ENCODE data around the gene HOMEZ.

The HOMEZ gene

DNA sequence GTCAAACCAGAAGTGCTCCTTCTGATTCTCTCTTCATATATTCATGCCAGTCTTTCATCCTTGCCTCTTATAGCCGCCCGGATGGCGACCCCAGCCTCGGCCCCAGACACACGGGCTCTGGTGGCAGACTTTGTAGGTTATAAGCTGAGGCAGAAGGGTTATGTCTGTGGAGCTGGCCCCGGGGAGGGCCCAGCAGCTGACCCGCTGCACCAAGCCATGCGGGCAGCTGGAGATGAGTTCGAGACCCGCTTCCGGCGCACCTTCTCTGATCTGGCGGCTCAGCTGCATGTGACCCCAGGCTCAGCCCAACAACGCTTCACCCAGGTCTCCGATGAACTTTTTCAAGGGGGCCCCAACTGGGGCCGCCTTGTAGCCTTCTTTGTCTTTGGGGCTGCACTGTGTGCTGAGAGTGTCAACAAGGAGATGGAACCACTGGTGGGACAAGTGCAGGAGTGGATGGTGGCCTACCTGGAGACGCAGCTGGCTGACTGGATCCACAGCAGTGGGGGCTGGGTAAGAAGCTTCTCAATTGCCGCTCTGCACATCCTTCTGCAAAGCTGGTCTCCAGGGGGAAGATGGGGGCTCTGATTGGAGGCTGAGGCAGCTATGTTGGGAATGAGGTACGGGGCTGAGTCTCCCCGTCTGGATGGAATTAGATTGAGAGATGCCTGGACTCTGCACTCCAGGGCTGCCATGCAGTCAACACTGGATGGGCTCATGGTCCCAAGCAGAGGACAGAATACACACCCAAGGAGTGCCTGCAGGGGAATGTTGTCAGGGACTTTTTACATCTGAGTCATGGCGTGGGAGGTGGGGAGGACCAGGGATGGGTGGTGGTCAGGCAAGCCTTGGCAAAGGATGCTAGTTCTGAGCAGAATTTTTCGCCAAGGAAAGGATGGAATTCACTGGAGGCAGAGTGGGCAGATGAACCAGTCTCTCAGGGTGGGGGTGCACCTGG lies 22.0 kb upstream of the HOMEZ start:
- DNase-seq (ENCODE audit: low read depth) = no peak

DNA sequence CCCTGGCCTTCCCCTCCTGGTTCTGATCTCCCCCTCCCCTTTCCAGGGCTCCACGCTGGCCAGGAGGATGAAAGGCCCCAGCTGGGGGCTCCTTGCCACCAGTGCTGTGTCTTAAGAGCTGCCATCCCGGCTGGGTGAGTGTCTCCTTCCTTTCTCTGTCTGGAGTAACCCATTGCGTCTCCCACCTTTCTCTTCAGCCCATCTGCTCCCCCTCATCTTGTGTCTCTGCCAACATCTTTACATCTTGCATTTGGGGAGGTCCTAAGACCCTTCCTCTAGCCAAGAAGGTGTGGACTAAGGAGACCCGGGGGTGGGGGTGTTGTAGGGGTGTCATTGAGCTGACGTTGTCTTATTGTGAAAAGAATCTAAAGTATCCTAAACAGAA lies 21.2 kb upstream of the HOMEZ start:
- DNase-seq (ENCODE audit: low read depth) = no peak

DNA sequence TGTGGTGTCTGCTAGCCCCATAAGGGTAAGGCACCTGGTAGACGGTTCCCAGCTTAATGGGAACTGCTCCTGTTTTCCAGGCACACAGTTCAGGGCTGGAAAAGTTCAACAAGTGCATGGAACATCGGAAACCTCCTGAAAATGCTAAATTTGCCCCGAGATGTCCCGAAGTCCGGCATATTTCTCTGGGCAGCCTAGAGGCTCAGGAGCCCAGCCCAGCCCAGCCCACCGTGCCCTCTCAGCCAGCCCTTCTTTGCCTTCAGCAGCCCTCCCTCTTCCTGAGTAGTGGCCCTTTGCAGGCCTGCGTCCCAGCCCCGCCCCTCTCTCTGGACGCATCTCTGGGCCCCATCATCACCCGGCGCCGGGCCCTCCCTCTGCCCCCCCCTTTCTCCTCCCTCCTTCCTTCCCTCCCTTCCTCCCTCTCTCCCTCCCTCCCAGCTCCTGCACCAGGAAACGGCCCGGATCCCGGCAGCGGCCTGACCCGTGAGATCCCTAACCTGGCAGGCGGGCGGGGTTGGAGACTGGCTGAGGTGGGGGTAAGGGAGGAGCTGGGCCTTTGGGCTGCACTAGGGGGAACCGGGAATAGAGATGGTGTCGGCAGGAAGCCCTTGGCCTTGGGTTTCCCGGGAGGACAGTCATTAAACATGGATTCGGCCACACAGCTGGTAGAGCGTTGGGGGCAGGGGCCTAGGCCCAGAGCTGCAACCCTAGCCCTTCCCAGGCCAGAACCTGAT lies 20.6 kb upstream of the HOMEZ start, which contains the start of gene BCL2L2:
TSS of gene BCL2L2 (plus strand) at position 422 of the 734 bp plus-strand sequence. CDS start 935 bp downstream, outside the sequence.
- DNase-seq (ENCODE audit: low read depth) = no peak

DNA sequence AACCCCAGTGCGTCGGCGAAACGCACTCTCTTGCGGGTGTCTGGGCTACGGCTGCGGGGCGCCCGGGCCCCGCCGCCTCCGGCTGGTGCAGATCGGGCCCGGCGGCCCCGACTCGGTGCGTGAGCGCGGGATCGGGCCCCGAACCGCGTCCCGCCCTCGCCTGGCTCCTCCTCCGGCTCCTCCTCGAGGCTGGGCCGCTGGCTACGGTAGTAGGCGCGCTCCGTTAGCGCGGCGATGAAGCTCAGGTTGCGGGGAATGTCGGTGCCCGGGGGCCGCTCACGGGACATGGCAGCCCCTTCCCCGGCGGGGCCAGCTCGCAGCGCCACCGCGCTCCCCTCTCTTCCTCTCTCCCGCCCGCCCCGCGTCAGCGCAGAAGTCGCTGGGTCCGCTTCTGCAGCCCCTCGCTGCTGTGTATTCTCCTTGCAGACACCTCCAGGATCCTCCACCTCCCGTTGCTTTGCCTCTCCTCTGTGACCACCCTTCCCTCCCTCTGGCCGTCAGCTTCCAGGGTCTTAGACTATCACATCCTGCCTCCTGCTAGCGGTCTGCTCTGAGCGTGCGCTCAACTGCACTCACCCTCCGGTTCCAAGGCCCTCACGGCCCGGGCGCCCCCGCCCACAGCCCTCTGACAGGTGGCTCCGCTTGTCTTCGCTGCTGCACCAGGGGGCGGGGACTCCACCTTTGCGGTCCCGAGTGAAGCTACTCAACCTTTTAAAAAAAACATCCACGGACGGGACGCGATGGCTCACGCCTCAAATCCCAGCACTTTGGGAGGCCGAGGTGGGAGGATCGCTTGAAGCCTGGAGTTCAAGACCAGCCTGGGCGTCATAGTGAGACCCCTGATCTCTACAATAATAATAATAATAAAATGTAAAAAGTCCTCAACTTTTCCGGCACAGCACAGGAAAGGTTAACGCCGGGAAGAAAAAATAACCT lies 16.6 kb upstream of the HOMEZ start, which contains the start of gene PPP1R3E:
TSS of gene PPP1R3E (minus strand) at position 570 of the 936 bp plus-strand sequence. CDS start at position 287, 283 bp downstream.
- DNase-seq (ENCODE audit: low read depth) = peak; percentile 83

DNA sequence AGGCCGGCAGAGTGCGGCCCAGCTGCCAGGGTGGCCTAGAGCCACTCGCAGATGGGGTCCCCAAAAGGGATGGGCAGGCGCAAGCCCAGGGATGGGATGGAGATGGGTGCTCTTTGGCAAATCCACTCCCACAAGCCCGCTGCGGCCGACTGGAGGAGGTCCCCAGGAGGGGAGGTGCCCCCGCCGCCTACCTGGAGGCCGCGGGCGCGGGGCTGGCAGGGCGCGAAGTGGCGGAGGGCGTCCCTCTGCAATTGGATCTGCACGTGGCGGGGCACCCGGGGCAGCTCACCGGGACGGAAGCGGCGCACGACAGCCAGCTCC lies 16.0 kb upstream of the HOMEZ start:
- DNase-seq (ENCODE audit: low read depth) = no peak

DNA sequence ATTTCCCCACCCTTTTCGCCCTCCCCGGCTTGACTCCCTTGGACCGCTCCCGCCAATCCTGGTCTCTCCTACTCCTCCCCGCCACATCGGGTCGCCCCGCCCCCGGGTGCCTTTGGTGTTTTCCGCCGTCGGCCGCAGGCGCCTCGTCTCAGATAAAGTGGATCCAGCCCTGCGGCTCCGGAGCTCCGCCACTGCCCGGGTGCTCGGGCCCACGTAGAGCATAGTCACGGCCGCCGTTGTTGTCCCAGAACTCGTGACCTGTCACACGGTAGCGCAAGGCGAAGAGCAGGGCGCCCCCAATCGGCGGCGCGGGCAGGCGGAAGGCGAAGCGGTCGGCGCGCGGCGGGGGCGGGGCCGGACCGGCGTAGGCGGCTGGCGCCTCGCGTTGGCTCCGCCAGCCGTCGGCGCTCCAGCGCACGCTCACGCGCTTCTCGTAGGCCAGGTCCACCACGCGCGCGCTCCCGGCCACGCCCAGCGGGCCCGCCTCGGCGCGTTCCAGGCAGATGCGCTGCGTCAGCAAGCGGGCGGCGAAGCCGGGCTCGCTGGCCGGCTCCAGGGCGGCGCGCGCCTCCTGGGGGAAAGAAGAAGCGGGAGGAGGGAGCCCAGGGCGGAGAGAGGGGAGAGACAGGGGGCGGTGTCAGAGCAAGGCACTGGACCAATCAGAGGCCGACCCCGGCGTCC lies 15.5 kb upstream of the HOMEZ start:
- peak; percentile 92 for DNase-seq (ENCODE audit: low read depth)

DNA sequence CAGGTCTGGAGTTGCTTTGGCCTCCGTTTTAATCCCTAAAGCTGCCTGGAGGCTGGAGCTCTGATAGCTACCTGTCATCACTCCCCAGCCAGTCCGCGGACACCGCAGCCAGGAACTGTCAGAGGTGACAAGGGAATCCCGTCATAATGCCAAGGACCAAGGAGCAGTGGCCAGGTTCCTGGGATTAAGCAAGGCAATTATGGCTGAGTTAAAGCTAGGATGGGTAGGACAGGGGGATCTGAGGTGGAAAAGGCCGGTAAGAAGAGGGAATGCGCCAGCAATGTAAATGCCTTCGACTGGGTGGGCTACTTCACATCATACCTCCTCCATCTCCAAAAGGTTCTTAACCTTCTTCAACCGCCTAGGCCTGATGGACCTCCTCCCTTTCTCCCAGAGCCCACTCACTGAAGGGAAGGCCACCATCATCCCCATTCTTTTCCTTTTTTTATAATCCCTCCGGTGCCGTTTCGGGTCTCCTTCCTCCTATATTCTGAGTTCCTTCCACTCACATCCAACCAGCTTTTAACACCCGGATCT lies 14.8 kb upstream of the HOMEZ start:
- DNase-seq (ENCODE audit: low read depth) = no peak

DNA sequence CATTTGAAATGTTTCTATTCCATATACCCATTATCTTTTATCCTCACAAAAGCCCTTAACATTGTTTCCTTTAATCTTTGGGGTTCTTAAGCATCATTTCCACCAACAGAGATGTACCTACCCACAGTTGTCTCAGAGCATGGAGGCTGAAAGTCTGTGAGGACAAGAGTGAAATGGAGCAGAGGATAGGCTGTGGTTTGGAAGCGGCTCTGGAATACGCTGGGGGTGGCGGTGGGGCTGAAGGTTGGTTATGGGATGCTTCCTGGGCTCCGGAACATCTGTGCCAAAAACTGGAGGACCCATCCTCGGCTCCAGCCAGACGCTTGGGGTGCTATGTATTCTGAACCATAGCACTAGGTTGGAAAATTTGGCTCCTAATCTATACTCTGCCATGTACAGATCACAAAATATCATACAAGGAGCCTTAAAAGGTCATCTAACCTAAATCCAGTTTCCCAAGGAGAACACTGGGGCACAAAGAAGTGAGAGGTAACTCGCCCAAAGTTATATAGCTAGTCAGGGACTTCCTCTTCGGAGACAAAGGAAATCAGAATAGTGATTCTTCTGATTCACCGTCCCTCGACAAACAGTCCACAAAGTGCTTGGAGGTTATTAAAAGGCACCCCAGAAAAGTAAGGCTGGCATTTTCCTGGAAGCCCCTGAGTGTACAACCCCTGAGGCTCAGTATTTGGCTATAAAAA lies 14.2 kb upstream of the HOMEZ start:
- no peak for DNase-seq (ENCODE audit: low read depth)

DNA sequence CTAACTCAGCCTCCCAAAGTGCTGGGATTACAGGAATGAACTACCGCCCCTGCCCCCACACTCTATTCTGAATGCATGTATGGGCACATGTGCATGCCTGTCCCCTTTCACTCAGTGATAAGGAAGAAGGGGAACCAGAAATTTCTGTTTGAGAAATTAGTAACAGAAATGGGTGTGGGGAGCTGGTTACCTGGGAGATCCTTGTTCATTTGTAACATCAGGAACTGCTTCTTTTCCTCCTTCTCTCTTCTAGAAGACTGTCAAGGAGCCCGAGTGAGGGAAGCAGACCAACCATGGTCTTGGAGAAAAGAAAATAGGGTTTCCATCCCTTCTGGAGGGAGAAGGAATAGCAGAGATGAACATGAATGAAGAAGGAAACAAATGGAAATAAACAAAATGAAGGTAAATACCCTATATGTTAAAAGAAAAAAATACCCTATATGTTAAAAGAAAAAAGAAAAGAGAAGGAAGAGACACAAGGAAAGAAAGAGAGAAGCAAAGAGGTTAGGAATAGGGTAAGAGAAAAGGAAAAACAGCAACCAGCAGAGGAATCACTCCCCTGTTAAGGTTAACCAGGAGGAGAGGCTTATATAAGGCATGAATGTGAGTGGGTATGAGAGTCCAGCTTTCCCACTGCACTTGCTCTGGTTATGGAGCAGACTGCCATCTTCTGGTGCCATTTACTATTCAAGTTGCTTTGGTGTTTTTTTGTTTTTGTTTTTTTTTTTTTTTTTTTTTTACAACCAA lies 13.5 kb upstream of the HOMEZ start:
- DNase-seq (ENCODE audit: low read depth) = no peak

DNA sequence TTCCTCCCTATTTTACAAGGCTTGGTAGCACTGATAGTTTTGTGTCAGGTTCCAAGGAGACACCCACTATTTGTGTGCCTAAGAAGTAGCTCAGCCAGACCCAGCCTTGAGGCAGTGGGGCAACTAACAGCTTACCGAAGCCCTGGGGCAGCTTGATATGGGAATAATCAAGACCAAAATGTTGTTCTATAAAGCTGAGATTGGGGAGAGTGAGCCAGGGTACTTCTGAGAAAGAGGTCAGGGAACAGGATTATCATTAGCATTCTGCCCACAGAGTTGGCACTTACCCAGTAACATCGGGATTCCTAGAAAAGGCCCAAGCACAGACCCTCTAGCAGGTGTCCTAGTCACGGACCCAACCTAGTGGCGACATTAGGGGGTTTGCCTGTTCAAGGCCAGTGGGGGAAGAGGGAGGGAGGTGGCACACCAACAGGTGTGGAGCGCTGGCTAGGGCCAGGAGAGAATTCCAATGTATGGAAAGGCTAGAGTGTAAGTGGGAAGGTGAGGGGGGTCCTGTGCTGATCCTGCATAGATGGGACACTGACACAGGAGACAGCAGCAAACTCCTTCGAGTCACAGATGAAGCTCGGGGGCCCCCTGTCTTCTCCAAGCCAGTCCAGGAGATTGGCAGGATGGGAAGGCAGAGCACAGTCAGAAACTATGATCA lies 11.8 kb upstream of the HOMEZ start:
- no peak for DNase-seq (ENCODE audit: low read depth)

DNA sequence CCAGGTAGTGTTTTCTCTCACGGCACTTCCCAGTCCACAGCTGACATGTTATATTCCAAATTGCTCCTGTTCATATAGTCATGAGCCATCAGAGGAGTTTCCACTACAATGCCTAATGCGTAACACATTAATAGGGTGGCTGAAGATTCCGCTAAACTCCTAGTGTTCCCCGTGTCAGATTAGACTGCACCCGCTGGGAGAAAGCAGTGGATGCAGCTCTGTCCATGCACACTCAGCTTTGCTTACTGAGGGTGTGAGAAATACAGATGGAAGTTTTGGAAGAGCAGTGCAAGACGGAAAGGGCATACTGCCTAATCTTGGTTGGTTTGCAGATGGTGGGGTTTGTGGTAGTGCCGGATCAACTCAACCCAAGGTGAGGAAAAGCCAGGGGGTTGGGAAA lies 11.2 kb upstream of the HOMEZ start:
- no peak for DNase-seq (ENCODE audit: low read depth)

DNA sequence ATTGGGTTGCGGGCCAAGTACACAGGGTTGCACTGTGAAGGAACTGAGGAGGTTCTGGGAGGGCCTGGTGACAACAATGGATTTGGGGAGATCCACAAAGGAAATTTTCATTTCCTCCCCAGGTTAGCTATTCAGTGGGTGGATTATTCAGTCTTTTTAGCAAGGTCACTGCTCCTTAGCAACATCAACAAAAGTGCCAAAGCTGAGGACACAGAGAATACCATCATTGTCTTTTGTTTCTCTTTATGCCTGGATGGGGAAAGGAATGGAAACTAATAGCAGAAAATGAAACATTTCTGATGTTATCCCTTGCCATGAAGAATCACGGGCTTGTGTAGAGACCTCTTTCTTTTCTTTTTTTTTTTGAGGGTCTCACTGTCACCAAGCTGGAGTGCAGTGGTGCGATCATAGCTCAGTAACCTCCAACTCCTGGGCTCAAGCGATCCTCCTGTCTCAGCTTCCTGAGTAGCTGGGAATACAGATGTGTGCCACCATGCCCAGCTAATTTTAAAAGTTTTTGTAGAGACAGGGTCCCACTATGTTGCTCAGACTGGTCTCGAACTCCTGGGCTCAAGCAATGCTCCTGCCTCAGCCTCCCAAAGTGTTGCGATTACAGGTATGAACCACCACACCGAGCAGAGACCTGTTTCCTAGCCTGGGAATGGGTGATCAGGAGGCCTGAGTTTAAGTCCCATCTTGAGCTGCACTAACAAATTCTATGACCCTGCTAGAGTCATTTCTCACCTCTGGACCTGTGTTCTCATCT lies 10.3 kb upstream of the HOMEZ start:
- no peak for DNase-seq (ENCODE audit: low read depth)

DNA sequence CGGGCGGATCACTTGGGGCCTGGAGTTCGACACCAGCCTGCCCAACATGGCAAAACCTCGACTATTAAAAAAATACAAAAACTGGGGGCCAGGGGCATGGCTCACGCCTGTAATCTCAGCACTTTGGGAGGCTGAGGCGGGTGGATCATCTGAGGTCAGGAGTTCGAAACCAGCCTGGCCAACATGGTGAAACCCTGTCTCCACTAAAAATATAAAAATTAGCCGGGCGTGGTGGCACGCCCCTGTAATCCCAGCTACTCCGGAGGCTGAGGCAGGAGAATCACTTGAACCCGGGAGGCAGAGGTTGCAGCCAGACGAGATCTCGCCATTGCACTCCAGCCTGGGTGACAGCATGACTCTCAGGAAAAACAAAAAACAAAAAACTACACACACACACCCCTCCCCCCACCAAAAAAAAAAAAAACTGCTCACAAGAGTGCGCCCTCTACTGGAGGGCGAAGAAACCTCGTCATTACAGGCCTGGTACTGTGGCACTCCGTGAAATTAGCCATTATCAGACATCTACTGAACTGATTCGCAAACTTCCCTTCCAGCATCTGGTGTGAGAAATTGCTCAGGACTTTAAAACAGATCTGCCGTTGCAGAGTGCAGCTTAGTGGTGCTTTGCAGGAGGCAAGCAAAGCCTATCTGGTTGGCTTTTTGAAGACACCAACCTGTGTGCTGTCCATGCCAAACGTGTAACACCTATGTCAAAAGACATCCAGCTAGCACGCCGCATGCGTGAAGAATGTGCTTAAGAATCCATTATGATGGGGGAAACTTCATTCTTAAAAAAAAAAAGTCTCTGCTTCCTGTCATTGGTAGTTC lies 9.0 kb upstream of the HOMEZ start:
- peak; percentile 30 for DNase-seq (ENCODE audit: low read depth)

DNA sequence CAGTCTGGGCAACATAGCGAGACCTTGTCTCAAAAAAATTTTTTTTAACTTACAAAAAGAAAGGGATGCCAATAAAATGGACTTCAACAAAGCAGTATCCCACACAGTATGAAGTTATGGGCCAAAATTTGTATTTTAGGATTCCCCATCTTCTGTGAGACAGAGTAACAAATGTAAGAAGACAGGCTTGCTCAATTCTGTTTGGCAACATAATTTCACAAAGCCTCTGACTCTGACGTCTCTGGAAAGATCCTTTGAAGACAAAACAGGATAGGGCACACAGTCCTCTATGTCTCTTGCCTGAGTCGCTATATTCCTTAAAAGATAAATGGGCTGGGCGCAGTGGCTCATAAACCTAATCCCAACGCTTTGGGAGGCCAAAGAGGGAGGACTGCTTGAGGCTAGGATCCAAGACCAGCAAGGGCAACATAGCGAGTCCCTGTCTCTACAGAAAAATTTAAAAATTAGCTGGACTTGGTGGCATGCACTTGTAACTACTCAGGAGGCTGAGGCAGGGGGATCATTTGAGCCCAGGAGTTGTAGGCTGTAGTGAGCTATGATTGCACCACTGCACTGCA lies 1.1 kb upstream of the HOMEZ start:
- no peak for DNase-seq (ENCODE audit: low read depth)

DNA sequence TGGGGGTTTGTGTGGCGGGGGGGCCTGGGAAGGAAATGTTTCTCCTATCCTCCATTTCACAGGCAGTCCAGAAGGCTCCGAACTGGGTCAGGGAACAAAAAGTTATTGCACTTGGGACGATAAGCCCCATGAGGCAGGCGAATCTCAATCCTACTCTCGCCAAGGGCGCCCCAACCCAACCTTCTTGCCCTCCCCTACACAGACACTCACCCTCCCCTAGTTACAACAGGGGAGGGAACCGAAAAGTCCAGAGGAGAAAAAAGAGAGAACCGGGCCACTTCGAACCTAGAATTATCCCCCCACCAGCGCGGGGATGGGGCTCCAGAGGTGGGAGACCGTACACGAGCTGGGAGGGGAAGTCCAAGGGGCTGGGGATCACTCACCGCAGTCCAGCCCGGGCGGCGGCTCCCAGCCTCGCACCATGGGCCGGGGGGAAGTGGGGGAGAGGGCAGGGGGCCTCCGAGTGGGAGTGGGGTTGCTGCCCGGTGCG lies 357 bp downstream of the HOMEZ start:
- no peak for DNase-seq (ENCODE audit: low read depth)

DNA sequence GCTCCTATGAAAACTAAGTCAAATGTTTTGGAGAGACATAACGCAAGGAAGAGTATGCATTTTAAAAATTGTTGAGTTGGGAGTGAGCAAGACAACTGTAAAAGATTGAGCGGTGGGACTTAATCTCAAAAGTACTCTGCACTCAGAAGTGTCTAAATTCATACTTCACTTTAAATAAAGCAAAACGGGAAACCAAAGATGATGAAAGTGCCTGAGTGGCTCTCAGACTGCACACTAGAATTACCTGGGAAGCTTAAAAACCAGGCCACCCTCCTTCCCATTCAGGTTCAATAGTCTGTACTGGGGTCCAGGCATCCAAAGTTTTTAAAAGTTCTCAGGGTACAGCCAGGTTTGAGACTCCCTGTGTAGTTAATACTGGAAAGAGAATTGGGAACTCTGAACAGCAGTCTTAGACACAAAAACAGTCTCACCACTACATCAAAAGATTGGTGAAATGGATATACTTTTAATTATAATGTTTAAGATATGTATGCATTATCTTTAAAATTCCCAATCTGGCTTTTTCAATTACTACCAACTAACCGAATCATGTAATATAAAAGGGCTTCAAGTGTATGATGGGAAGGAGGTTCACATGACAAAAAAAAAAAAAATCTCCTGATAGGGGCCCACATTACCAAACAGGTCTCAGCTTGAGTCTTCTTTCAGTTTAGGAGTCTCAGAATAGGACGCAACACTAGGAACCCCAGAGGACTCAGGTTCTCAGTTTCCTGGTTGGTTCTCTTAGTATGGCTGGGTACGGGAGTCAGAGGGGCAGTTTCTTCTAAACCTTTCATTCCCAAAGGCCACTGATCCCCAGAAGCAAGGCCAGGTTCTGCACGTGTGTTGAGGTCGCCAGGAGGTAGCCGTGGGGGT lies 1.0 kb downstream of the HOMEZ start:
- DNase-seq (ENCODE audit: low read depth) = no peak

All from T-helper 22 cell (primary cell).